Measurements from ENCODE around the gene WRAP73. TPM values are rescaled to one million over a fixed set of nuclear protein-coding genes. Genes with fewer than 3 reads are reported as not detected.

The WRAP73 gene
- polyA plus RNA-seq, 2 of the 4 experiments (the other 2 are of a cell fraction), result 15.4 to 16.1 TPM

DNA sequence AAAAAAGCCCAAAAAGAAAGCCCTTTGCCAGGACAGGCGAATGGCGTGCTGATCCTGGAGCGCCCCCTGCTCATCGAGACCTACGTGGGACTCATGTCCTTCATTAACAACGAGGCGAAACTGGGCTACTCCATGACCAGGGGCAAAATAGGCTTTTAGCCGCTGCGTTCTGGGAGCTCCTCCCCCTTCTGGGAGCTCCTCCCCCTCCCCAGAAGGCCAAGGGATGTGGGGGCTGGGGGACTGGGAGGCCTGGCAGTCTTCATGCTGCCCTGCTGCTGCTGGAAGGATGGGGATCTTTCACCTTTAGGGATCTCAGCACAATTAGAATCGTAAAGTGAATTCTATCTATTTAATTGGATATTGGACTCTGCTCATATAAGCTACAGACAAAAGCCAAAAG, 21.5 kb downstream of the WRAP73 start (continued):
- no peak for TF ChIP-seq CBX8 (IDR thresholded peaks at IDR 0.05)
- no peak for TF ChIP-seq ZC3H11A (IDR thresholded peaks at IDR 0.05)
- no peak for TF ChIP-seq HES2 (IDR thresholded peaks at IDR 0.05)

DNA sequence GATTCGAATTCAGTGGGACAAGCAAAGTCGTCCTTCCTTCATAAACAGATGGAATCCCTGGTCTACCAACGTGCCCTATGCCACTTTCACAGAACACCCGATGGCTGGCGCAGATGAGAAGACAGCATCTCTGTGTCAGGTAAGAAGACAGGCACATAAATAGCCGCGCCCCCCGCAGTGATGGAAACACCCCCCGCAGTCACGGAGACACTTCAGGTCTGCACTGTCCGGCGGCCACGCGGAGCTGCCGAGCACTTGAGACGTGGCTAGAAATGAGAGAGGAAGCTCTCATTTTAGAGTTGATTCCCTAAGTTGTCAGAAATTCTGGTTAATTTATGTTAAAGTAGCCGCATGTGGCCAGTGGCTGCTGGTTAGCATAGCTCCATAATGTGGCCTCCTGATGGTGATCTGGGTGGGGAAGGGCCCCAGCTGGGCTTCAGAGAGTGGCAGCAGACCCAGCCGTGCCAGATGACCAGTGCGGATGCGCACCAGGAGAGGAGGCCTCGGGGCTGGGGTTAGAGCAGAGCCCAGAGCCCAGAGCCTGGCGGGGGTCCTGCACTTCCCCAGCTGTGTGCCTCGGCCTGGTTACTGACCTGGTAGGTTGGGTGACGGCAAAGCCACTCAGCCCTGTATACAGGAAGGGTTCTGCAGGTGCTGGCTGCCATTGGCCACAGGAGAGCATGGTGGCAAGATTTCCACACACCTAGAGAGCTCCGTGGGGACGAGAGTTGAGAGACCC, 22.2 kb downstream of the WRAP73 start:
- FAIRE-seq, result no peak
- WGBS (ENCODE audit: missing lambda C conversion rate), result 93% methylated on average over 22 of the region's 26 CpGs
- TF ChIP-seq FOSB (CRISPR knock-in tag; IDR thresholded peaks at IDR 0.05), result no peak
- no peak for TF ChIP-seq GATA3 (IDR thresholded peaks at IDR 0.05; ENCODE audit: borderline replicate concordance)
- TF ChIP-seq FOSL2 (IDR thresholded peaks at IDR 0.05), result no peak
- TF ChIP-seq FOSL2 (CRISPR knock-in tag; IDR thresholded peaks at IDR 0.05), result no peak
- no peak for TF ChIP-seq JUN (IDR thresholded peaks at IDR 0.05)
- no peak for TF ChIP-seq RARB (CRISPR knock-in tag; IDR thresholded peaks at IDR 0.05)
- TF ChIP-seq ZSCAN20 (CRISPR knock-in tag; IDR thresholded peaks at IDR 0.05), result no peak
- TF ChIP-seq, protein P1, sequence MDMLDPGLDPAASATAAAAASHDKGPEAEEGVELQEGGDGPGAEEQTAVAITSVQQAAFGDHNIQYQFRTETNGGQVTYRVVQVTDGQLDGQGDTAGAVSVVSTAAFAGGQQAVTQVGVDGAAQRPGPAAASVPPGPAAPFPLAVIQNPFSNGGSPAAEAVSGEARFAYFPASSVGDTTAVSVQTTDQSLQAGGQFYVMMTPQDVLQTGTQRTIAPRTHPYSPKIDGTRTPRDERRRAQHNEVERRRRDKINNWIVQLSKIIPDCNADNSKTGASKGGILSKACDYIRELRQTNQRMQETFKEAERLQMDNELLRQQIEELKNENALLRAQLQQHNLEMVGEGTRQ (IDR thresholded peaks at IDR 0.05), result no peak
- TF ChIP-seq RAD21 (conservative IDR thresholded peaks at IDR 0.05 in 1 of 2, IDR thresholded peaks at IDR 0.05 in 1 of 2), result no peak
- TF ChIP-seq POLR2AphosphoS2 (conservative IDR thresholded peaks at IDR 0.05; ENCODE audit: low read length), result no peak
- no peak for TF ChIP-seq REST (IDR thresholded peaks at IDR 0.05)
- no peak for TF ChIP-seq SREBF2 (IDR thresholded peaks at IDR 0.05)
- no peak for TF ChIP-seq HOXB5 (CRISPR knock-in tag; IDR thresholded peaks at IDR 0.05)
- no peak for TF ChIP-seq POLR2A (IDR thresholded peaks at IDR 0.05; ENCODE audit: low read length)
- no peak for TF ChIP-seq NFE2L2 (conservative IDR thresholded peaks at IDR 0.05; ENCODE audit: low read length)
- no peak for TF ChIP-seq RCOR1 (IDR thresholded peaks at IDR 0.05; ENCODE audit: low read depth, low read length)
- TF ChIP-seq ELK1 (IDR thresholded peaks at IDR 0.05; ENCODE audit: low read depth, low read length), result no peak
- TF ChIP-seq, protein P2, sequence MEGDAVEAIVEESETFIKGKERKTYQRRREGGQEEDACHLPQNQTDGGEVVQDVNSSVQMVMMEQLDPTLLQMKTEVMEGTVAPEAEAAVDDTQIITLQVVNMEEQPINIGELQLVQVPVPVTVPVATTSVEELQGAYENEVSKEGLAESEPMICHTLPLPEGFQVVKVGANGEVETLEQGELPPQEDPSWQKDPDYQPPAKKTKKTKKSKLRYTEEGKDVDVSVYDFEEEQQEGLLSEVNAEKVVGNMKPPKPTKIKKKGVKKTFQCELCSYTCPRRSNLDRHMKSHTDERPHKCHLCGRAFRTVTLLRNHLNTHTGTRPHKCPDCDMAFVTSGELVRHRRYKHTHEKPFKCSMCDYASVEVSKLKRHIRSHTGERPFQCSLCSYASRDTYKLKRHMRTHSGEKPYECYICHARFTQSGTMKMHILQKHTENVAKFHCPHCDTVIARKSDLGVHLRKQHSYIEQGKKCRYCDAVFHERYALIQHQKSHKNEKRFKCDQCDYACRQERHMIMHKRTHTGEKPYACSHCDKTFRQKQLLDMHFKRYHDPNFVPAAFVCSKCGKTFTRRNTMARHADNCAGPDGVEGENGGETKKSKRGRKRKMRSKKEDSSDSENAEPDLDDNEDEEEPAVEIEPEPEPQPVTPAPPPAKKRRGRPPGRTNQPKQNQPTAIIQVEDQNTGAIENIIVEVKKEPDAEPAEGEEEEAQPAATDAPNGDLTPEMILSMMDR (IDR thresholded peaks at IDR 0.05), result no peak
- TF ChIP-seq, protein P3, sequence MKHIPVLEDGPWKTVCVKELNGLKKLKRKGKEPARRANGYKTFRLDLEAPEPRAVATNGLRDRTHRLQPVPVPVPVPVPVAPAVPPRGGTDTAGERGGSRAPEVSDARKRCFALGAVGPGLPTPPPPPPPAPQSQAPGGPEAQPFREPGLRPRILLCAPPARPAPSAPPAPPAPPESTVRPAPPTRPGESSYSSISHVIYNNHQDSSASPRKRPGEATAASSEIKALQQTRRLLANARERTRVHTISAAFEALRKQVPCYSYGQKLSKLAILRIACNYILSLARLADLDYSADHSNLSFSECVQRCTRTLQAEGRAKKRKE (CRISPR knock-in tag; IDR thresholded peaks at IDR 0.05; ENCODE audit: low read depth), result no peak
- ATAC-seq, result no peak
- no peak overlapping the region for H3K27ac ChIP-seq
- peaks cover 6% of the 10 kb centered on the region; the same call in 1 of the 3 replicates for H3K4me1 ChIP-seq
- no peak for DNase-seq (ENCODE audit: low read depth in 1 of 2, low spot score in 1 of 2)
- CTCF ChIA-PET, result interaction anchor here (1.3 to 4.6 kb wide), 4 partner anchors 8 to 175 kb away, joined by 3 to 33 read pairs (median 14); no protein-coding TSS in a partner anchor
- POLR2A ChIA-PET, result no interaction called here
- H3K9me3 ChIP-seq, result no peaks in the 10 kb centered on the region
- H3K4me2 ChIP-seq, result no peak overlapping the region
- H3K4me3 ChIP-seq, result no peak overlapping the region
